Prostate gland (tissue), 2 donors: ENCODE results near the gene CEP112.

Experiments used
- POLR2A ChIP-seq: fragments of 450-650 bp; IDR thresholded peaks from one replicate; pipeline ENCODE4 v1.6.1; 2016; ENCODE audit warnings: antibody characterized with exemption, mild to moderate bottlenecking
- POLR2AphosphoS5 ChIP-seq: sonication (generic); formaldehyde crosslinking; IDR thresholded peaks from one replicate; pipeline ENCODE4 v1.6.1; 2017; ENCODE audit warnings: antibody characterized with exemption
- TF ChIP-seq, protein P1 (sequence below), 4 experiments: fragments of 200-600 bp in 2 of 4; fragments of 450-650 bp in 2 of 4; sonication (generic) in 2 of 4; IDR thresholded peaks; 1 replicate in 3 of 4; 2 replicates in 1 of 4; pipeline ENCODE4 v1.5.1; 2016 to 2019; ENCODE audit warnings: antibody characterized with exemption in 4 of 4, mild to moderate bottlenecking in 2 of 4, moderate library complexity in 2 of 4

DNA sequence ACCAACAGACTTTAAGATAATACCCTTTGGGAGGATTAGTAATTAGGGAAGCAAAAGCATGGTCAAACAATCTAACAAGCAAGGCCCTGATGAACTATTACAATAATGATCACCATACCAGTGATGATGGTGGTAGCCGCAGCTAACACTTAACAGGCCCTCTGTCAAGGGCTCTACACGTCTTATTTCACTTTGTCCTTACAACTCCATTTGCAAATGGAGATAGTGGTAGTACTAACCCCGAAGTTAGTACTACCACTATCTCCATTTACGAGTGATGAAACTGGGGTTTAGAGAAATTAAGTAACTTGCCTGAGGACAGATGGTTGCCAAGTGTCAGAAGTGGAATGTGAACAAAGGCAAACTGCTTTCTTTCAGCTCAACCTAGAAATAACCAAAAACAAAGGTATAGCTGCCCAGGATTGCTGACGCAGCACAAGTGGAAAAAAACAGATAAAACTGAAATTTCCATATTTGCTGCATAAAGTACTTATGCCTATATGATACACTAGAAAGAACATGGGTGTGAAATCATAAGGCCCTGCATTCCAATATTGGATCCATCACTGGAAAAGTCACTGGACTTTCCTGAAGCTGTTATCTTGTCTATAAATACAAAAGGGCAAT is 24.6 kb downstream of the CEP112 start:
- TF ChIP-seq, protein P1, sequence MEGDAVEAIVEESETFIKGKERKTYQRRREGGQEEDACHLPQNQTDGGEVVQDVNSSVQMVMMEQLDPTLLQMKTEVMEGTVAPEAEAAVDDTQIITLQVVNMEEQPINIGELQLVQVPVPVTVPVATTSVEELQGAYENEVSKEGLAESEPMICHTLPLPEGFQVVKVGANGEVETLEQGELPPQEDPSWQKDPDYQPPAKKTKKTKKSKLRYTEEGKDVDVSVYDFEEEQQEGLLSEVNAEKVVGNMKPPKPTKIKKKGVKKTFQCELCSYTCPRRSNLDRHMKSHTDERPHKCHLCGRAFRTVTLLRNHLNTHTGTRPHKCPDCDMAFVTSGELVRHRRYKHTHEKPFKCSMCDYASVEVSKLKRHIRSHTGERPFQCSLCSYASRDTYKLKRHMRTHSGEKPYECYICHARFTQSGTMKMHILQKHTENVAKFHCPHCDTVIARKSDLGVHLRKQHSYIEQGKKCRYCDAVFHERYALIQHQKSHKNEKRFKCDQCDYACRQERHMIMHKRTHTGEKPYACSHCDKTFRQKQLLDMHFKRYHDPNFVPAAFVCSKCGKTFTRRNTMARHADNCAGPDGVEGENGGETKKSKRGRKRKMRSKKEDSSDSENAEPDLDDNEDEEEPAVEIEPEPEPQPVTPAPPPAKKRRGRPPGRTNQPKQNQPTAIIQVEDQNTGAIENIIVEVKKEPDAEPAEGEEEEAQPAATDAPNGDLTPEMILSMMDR (IDR thresholded peaks at IDR 0.05): no peak
- TF ChIP-seq POLR2AphosphoS5 (no peak), POLR2A (no peak)
